Panc1 (cell line): ENCODE measurements around the gene PPP1R27. TPM values are rescaled to one million over a fixed set of nuclear protein-coding genes. Genes with fewer than 3 reads are reported as not detected.
"Not testable (repeated sequence)": the region's sequence is repeated elsewhere in the genome, so short reads cannot be mapped to it uniquely, and the experiment has no call there.

Source experiments
- ATAC-seq: fragments of 200-7000 bp; cut with Tn5 transposase; 2 replicates; pipeline ENCODE4 v1.9.1; 2020; ENCODE audit warnings: mild to moderate bottlenecking, moderate library complexity
- BruUV-seq: library from RNA; stranded (reverse); fragments of 400-500 nt; replicated peaks from 2 replicates; lab custom pipeline; 2021; lab: Mats Ljungman, UMichigan
- CTCF ChIA-PET: fragments of 300-600 bp; sonication (Branson Sonifier 250); formaldehyde crosslinking; loops from one replicate; lab custom pipeline; 2022; ENCODE audit warnings: antibody characterized with exemption; lab: Charles Lee
- POLR2A ChIA-PET: fragments of 300-600 bp; sonication (Branson Sonifier 250); formaldehyde crosslinking; loops from one replicate; lab custom pipeline; 2022; ENCODE audit warnings: antibody characterized with exemption; lab: Charles Lee
- DNase-seq: peaks from one replicate; pipeline ENCODE4 v3.0.0-alpha.2; 2010; ENCODE audit warnings: low read depth, low spot score
- H3K27ac ChIP-seq: 2 replicates; pipeline ENCODE4 v1.5.1; 2011; ENCODE audit warnings: mild to moderate bottlenecking, low read length, inconsistent platforms
- H3K27me3 ChIP-seq: fragments of 200-500 bp; sonication (Bioruptor generic); 2 replicates; pipeline ENCODE4 v1.6.0; 2014; ENCODE audit warnings: low read length, inconsistent platforms; ENCODE audit not compliant: control insufficient read depth, insufficient read depth
- H3K36me3 ChIP-seq: fragments of 200-500 bp; sonication (Bioruptor generic); 2 replicates; pipeline ENCODE4 v1.5.1; 2014; ENCODE audit warnings: inconsistent platforms, mild to moderate bottlenecking, low read length, moderate library complexity; ENCODE audit not compliant: control insufficient read depth, insufficient read depth
- H3K4me1 ChIP-seq: 2 replicates; pipeline ENCODE4 v1.5.1; 2011; ENCODE audit warnings: inconsistent platforms, mild to moderate bottlenecking, low read length, moderate library complexity; ENCODE audit not compliant: control insufficient read depth, insufficient read depth
- H3K4me3 ChIP-seq, 2 experiments: 2 replicates each; pipeline ENCODE4 v1.5.1; 2011 to 2012; ENCODE audit warnings: low read depth in 2 of 2, low read length in 2 of 2, mild to moderate bottlenecking in 2 of 2, inconsistent platforms in 1 of 2, moderate library complexity in 1 of 2
- H3K9me3 ChIP-seq: fragments of 200-500 bp; sonication (Bioruptor generic); 2 replicates; pipeline ENCODE4 v1.5.1; 2014; ENCODE audit warnings: low read depth, mild to moderate bottlenecking, inconsistent platforms, low read length, moderate library complexity; ENCODE audit not compliant: control insufficient read depth, insufficient read depth
- POLR2AphosphoS5 ChIP-seq: IDR thresholded peaks from 2 replicates; pipeline ENCODE4 v1.6.1; 2012; ENCODE audit warnings: mild to moderate bottlenecking, low read depth, low read length, moderate library complexity
- REST ChIP-seq, 2 experiments: IDR thresholded peaks; 2 replicates each; pipeline ENCODE4 v1.6.1; 2011 to 2012; ENCODE audit warnings: low read depth in 2 of 2, control low read depth in 1 of 2, low read length in 1 of 2, mild to moderate bottlenecking in 1 of 2, moderate library complexity in 1 of 2; ENCODE audit not compliant: insufficient read depth in 1 of 2
- SIN3A ChIP-seq: IDR thresholded peaks from 2 replicates; pipeline ENCODE4 v1.6.1; 2012; ENCODE audit warnings: low read depth, mild to moderate bottlenecking, low read length, moderate library complexity, borderline replicate concordance; ENCODE audit not compliant: insufficient read depth
- TCF7L2 ChIP-seq: IDR thresholded peaks from 2 replicates; pipeline ENCODE4 v1.6.1; 2011; ENCODE audit warnings: mild to moderate bottlenecking, low read depth, low read length, inconsistent platforms
- in situ Hi-C: cut with HindIII; loops from 2 replicates; pipeline ENCODE4 v1.10.0; 2016; ENCODE audit warnings: low sequenced_read_pairs, low pct_unique_long_range_greater_than_20kb
- intact Hi-C: fragments of 100-400 bp; cut with micrococcal nuclease; formaldehyde crosslinking; loops from one replicate; pipeline ENCODE4 v1.10.0; 2022; ENCODE audit not compliant: unreplicated experiment
- total RNA-seq: library from RNA; stranded (reverse); gene quantifications from one replicate; pipeline ENCODE4 v1.2.1, GENCODE V29; 2021; ENCODE audit not compliant: unreplicated experiment
- TF ChIP-seq, protein P1 (sequence below): fragments of 450-650 bp; IDR thresholded peaks from 2 replicates; pipeline ENCODE4 v1.5.1; 2017; ENCODE audit warnings: mild to moderate bottlenecking

PPP1R27 gene
- total RNA-seq, 1 experiment from 2014 or later, result not detected

DNA sequence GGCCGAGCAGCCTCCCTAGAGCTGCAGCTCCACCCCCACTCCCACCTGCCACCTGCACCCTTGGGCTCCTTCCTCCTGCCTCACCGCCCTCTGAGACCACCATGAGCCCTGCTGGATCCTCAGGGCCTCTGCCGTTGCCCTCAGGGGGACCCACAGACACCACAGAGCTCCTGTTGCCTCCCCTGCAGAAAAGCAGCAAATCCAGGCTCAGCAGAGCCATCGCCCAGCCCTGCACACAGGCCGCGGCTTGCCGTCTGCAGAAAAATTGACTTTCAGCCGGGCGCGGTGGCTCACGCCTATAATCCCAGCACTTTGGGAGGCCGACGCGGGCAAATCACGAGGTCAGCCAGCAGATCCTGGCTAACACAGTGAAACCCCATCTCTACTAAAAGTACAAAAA is 7.0 kb upstream of the PPP1R27 start:
- POLR2A ChIA-PET, result interaction anchor here (0.6 kb wide), 1 partner anchor 532 kb away, joined by 5 read pairs; no protein-coding TSS in a partner anchor
- BruUV-seq, result no TSS peak
- CTCF ChIA-PET, result no interaction called here

DNA sequence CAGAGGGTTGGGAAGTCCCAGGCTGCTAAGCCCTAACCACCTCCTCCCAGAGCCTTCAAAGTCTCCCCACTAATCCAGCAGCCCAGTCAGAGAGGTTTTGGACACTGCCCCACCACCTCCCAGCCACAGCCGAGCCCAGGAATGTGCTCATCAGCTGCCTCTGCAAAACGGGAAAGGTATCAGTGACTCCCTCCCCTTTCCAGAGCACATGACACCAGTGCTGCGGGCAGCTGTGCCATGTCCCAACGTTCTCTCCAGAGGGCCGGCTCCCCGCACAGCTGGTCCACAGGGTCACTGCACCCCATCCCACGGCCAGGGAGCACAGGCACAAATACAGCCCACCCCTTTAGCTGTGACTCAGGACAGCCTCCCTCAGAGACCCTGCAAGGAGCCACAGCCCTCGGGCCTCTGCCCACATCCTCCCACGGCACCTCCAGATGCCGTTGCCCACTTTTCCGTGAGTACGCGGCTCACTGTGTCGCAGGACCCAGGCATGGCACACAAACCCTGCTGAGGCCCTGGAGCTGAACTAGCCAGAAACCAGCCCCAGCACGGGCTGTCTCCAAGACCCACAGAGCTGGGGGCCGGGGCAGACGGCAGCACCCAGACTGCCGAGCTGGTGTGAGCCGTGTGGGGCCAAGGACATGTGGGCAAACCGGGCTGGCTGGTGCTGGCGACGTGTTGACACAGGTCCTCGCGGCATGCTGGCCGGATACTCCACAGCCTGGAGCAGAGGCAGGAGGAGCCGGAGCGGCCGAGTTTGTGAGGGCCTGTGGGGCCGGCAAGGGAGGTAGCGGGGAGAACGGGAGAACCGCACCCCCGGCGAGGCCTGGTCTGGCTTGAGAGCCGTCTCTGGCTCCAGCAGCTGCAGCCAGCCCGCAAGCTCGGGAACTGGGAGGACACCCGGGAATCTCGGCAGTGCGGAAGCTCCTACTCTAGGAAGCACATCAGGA is 6.3 kb upstream of the PPP1R27 start:
- no peak overlapping the region for H3K27ac ChIP-seq
- ATAC-seq (peak; percentile 3; the same call in 1 of the 2 replicates), DNase-seq (no peak)
- ChIA-PET CTCF (no interaction called here), POLR2A (interaction anchor here (0.6 kb wide), 1 partner anchor 532 kb away, joined by 5 read pairs; no protein-coding TSS in a partner anchor)
- peaks cover 5% of the 10 kb centered on the region; the same call in 1 of the 2 replicates for H3K36me3 ChIP-seq
- no TSS peak for BruUV-seq
- no peaks in the 10 kb centered on the region for H3K27me3 ChIP-seq
- intact Hi-C loops, result no loop called here
- H3K4me1 ChIP-seq, result 0 out of 2 replicates have a peak, but pooled peaks cover 4% of the 10 kb centered on the region
- no peaks in the 10 kb centered on the region for H3K9me3 ChIP-seq
- H3K4me3 ChIP-seq, result no peak overlapping the region
- in situ Hi-C loops, result no loop called here
- TF ChIP-seq, protein P1, sequence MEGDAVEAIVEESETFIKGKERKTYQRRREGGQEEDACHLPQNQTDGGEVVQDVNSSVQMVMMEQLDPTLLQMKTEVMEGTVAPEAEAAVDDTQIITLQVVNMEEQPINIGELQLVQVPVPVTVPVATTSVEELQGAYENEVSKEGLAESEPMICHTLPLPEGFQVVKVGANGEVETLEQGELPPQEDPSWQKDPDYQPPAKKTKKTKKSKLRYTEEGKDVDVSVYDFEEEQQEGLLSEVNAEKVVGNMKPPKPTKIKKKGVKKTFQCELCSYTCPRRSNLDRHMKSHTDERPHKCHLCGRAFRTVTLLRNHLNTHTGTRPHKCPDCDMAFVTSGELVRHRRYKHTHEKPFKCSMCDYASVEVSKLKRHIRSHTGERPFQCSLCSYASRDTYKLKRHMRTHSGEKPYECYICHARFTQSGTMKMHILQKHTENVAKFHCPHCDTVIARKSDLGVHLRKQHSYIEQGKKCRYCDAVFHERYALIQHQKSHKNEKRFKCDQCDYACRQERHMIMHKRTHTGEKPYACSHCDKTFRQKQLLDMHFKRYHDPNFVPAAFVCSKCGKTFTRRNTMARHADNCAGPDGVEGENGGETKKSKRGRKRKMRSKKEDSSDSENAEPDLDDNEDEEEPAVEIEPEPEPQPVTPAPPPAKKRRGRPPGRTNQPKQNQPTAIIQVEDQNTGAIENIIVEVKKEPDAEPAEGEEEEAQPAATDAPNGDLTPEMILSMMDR, result no peak
- TF ChIP-seq TCF7L2 (no peak), SIN3A (no peak), POLR2AphosphoS5 (no peak), REST (IDR thresholded peaks at IDR 0.05; ENCODE audit: insufficient read depth in 1 of 2, low read depth in 2 of 2, low read length in 1 of 2) (no peak)

More for the DNA sequence above, 7.0 kb upstream of the PPP1R27 start:
- no peak for TF ChIP-seq REST (IDR thresholded peaks at IDR 0.05; ENCODE audit: insufficient read depth in 1 of 2, low read depth in 2 of 2, low read length in 1 of 2)
- TF ChIP-seq POLR2AphosphoS5, result no peak; the same call in 1 of the 2 replicates
- TF ChIP-seq TCF7L2, result no peak
- TF ChIP-seq, protein P1, result no peak
- no peak for TF ChIP-seq SIN3A
- no peak overlapping the region for H3K4me3 ChIP-seq
- peaks cover 5% of the 10 kb centered on the region for H3K36me3 ChIP-seq
- in situ Hi-C loops, result no loop called here
- no peak overlapping the region for H3K27ac ChIP-seq
- intact Hi-C loops, result no loop called here
- no peak for DNase-seq
- H3K9me3 ChIP-seq, result no peaks in the 10 kb centered on the region
- no peak for ATAC-seq
- H3K27me3 ChIP-seq, result no peaks in the 10 kb centered on the region
- 0 out of 2 replicates have a peak, but pooled peaks cover 4% of the 10 kb centered on the region for H3K4me1 ChIP-seq

- H3K27me3 ChIP-seq, H3K27ac ChIP-seq, DNase-seq, H3K9me3 ChIP-seq, ATAC-seq, intact Hi-C loops, BruUV-seq, H3K4me3 ChIP-seq, H3K4me1 ChIP-seq, H3K36me3 ChIP-seq, in situ Hi-C loops, CTCF ChIA-PET: not testable (repeated sequence)
- POLR2A ChIA-PET, result interaction anchor here (0.5 kb wide), 1 partner anchor 228 kb away, joined by 5 read pairs; no protein-coding TSS in a partner anchor
These were observed 5.2 kb upstream of the PPP1R27 start for GRCh38 chr17:81840059-81840458.
